IPS DF 4.7 (cell line): ENCODE measurements around the gene POMGNT1.
A peak's percentile ranks its signal among the peaks of the same experiment; 100 is the strongest.
"Not testable (repeated sequence)": the region's sequence is repeated elsewhere in the genome, so short reads cannot be mapped to it uniquely, and the experiment has no call there.

Experiments
- DNase-seq: peaks from one replicate; pipeline ENCODE4 v3.0.0-alpha.2; 2013; ENCODE audit warnings: low spot score; ENCODE audit errors: extremely low read depth

POMGNT1 gene

GRCh38 chr1:46197964-46198811 lies at the start of gene POMGNT1:
POMGNT1 (minus strand) TSS chr1:46198434; CDS start chr1:46197821, 613 bp downstream.
- DNase-seq = no peak

GRCh38 chr1:46247436-46248121 lies 49.3 kb upstream of the POMGNT1 start, which contains the start of gene RAD54L:
RAD54L (plus strand) TSS chr1:46247763; CDS start chr1:46248406, 643 bp downstream.
- peak; percentile 97 for DNase-seq

GRCh38 chr1:46246548-46247435 lies 48.6 kb upstream of the POMGNT1 start:
- peak; percentile 36 for DNase-seq

GRCh38 chr1:46246136-46246535 lies 47.9 kb upstream of the POMGNT1 start:
- DNase-seq = not testable (repeated sequence)

GRCh38 chr1:46244656-46245371 lies 46.6 kb upstream of the POMGNT1 start:
- DNase-seq = no peak

- DNase-seq = not testable (repeated sequence)
Observed at GRCh38 chr1:46243831-46244230, 45.6 kb upstream of the POMGNT1 start.

GRCh38 chr1:46242918-46243317 lies 44.7 kb upstream of the POMGNT1 start:
- DNase-seq = no peak

GRCh38 chr1:46241733-46242132 lies 43.5 kb upstream of the POMGNT1 start:
- not testable (repeated sequence) for DNase-seq

GRCh38 chr1:46238865-46239264 lies 40.6 kb upstream of the POMGNT1 start:
- not testable (repeated sequence) for DNase-seq

- DNase-seq = no peak
Observed at GRCh38 chr1:46236882-46237281, 38.6 kb upstream of the POMGNT1 start.

GRCh38 chr1:46231231-46231630 lies 33.0 kb upstream of the POMGNT1 start:
- DNase-seq = not testable (repeated sequence)

- DNase-seq = no peak
Observed at GRCh38 chr1:46224966-46225365, 26.7 kb upstream of the POMGNT1 start.

- DNase-seq = peak; percentile 60
Observed at GRCh38 chr1:46223472-46223943, 25.3 kb upstream of the POMGNT1 start.

GRCh38 chr1:46223055-46223454 lies 24.8 kb upstream of the POMGNT1 start:
- DNase-seq = not testable (repeated sequence)

GRCh38 chr1:46221749-46222148 lies 23.5 kb upstream of the POMGNT1 start:
- no peak for DNase-seq

- no peak for DNase-seq
Observed at GRCh38 chr1:46220808-46221207, 22.6 kb upstream of the POMGNT1 start.

- DNase-seq = no peak
Observed at GRCh38 chr1:46219551-46220520, 21.6 kb upstream of the POMGNT1 start.

- DNase-seq = no peak
Observed at GRCh38 chr1:46218443-46218842, 20.2 kb upstream of the POMGNT1 start.

- no peak for DNase-seq
Observed at GRCh38 chr1:46215504-46215903, 17.3 kb upstream of the POMGNT1 start.
